GM21515 (cell line): Measurements from ENCODE around the gene SYCE1.

Source experiments
- ATAC-seq: cut with Tn5 transposase; IDR thresholded peaks from one replicate; pipeline ENCODE4 v1.9.1; 2021; ENCODE audit not compliant: unreplicated experiment

SYCE1 gene

GRCh38 chr10:133516057-133516456 is 49.3 kb downstream of the SYCE1 start:
- ATAC-seq: no peak

- ATAC-seq: no peak
Observed at GRCh38 chr10:133515471-133515870, 49.9 kb downstream of the SYCE1 start.

DNA sequence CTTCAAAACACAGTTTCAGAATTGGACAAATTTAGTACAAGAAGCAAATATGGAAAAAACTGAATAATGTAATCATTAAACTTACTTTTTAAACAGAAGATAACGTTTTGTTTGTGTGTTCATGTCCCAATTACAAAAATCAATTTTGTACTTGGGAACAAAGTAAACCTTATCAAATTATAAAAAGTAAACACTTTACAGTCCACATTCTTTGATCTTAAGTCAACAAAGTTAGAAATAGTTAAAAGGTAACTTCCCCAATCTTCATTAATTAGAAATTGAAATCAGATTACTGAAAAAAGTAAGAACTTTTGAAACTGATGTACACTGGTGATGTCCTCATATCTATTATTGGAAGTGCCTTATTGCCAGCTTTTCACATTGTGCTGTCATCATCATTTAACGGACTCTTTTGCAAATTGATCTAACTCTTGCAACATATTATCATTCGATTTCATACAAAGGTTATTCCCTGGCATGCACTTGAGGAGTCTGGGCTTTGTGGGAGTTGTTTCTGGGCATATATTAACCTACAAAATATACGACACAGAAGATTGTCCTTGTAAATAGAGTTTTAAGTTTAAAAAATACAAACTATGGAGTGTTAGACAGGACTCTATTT is 53.4 kb downstream of the SYCE1 start:
- ATAC-seq: no peak

DNA sequence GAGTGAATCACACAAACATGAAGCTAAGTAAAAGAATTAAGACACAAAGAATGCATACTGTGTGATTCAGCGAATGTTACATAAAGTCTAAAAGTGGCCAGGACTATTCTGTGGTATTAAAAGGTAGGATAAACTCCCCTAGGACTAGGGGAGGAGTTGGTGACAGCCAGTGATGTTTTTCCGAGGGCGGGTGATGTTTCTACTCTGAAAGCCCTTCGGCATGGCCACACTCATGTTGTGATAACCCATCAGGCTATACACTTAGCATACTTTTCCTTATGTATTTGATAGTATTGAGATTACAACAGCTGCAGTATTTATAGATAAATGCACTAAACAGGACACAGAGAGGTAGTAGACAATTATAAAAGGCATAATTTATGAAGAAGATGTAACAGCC is 54.0 kb downstream of the SYCE1 start:
- ATAC-seq: no peak

DNA sequence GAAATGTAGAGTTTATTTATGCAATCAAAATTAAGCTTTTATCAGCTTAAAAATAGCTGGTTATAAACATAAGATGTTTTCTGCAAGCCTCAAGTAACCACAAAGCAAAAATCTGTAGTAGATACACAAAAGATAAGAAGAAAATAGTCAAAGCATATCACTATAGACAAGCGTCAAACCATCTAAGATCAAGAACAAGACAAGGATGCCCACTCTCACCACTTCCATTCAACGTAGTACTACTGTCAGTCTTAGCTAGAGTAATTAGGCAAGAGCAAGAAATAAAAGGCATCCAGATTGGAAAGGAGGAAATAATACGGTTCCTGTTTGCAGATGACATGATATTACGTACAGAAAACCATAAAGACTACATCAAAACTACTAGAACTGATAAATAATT is 55.7 kb downstream of the SYCE1 start:
- no peak for ATAC-seq
